Esophagus squamous epithelium (tissue), 4 donors: Measurements from ENCODE around the gene ATP2C1.

Experiments used
- POLR2A ChIP-seq, 4 donors: fragments of 450-650 bp; IDR thresholded peaks; one replicate each; pipeline ENCODE4 v1.6.1; 2017; ENCODE audit warnings: antibody characterized with exemption in 4 of 4, mild to moderate bottlenecking in 4 of 4, moderate library complexity in 3 of 4
- TF ChIP-seq, protein P1 (sequence below), 6 experiments: fragments of 450-650 bp in 4 of 6; fragments of 200-600 bp in 2 of 6; sonication (generic) in 2 of 6; IDR thresholded peaks; one replicate each; pipeline ENCODE4 v1.5.1; 2016 to 2019; ENCODE audit warnings: antibody characterized with exemption in 6 of 6, mild to moderate bottlenecking in 4 of 6, moderate library complexity in 4 of 6

DNA sequence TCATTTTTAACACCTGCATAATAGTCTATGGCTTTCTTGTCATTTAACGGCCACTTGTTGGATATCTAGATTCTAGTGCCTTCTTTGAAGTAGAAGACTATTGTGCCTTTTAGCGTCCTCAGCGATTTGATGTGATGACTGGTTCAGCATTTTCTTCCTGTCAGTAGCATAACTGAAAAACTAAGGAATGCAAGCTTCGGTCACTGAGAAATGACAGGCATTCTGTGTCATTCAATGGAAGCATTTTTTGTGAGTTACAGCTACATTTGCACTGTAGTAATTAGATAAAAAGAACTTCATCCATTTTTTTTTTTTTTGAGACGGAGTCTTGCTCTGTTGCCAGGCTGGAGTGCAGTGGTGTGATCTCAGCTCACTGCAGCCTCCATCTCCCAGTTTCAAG, 143.1 kb downstream of the ATP2C1 start:
- TF ChIP-seq, protein P1, sequence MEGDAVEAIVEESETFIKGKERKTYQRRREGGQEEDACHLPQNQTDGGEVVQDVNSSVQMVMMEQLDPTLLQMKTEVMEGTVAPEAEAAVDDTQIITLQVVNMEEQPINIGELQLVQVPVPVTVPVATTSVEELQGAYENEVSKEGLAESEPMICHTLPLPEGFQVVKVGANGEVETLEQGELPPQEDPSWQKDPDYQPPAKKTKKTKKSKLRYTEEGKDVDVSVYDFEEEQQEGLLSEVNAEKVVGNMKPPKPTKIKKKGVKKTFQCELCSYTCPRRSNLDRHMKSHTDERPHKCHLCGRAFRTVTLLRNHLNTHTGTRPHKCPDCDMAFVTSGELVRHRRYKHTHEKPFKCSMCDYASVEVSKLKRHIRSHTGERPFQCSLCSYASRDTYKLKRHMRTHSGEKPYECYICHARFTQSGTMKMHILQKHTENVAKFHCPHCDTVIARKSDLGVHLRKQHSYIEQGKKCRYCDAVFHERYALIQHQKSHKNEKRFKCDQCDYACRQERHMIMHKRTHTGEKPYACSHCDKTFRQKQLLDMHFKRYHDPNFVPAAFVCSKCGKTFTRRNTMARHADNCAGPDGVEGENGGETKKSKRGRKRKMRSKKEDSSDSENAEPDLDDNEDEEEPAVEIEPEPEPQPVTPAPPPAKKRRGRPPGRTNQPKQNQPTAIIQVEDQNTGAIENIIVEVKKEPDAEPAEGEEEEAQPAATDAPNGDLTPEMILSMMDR (IDR thresholded peaks at IDR 0.05): no peak
- no peak for TF ChIP-seq POLR2A (IDR thresholded peaks at IDR 0.05)
